Neural cell (in vitro differentiated cells): ENCODE data around the gene IREB2. TPM values are rescaled to one million over a fixed set of nuclear protein-coding genes. Genes with fewer than 3 reads are reported as not detected.

Experiments
- H2AFZ ChIP-seq: fragments of 200-600, 300-800 bp; sonication (generic), shearing (Covaris generic); 2 replicates; pipeline ENCODE4 v1.6.0; 2014; ENCODE audit warnings: low read depth, mild to moderate bottlenecking, antibody characterized with exemption, low read length, moderate library complexity
- H3F3A ChIP-seq: fragments of 200-600 bp; shearing (Covaris generic); 2 replicates; pipeline ENCODE4 v1.6.1; 2016; ENCODE audit warnings: mild to moderate bottlenecking, moderate library complexity, mixed read lengths, antibody characterized with exemption, low read length; ENCODE audit not compliant: insufficient read depth, poor library complexity, severe bottlenecking
- H3K27ac ChIP-seq: fragments of 200-600, 300-800 bp; sonication (generic), shearing (Covaris generic); 2 replicates; pipeline ENCODE4 v1.5.1; 2014; ENCODE audit warnings: mild to moderate bottlenecking, low read length, moderate library complexity
- H3K27me3 ChIP-seq: fragments of 300-800, 200-600 bp; sonication (generic), shearing (Covaris generic); 2 replicates; pipeline ENCODE4 v1.6.0; 2014; ENCODE audit warnings: mild to moderate bottlenecking, low read depth, low read length, moderate library complexity; ENCODE audit not compliant: insufficient read depth
- H3K36me3 ChIP-seq: fragments of 300-800, 200-600 bp; sonication (generic), shearing (Covaris generic); 2 replicates; pipeline ENCODE4 v1.5.1; 2014; ENCODE audit warnings: mild to moderate bottlenecking, antibody characterized with exemption, low read length, moderate library complexity; ENCODE audit not compliant: insufficient read depth
- H3K4me2 ChIP-seq: fragments of 300-800, 200-600 bp; sonication (generic), shearing (Covaris generic); 2 replicates; pipeline ENCODE4 v1.6.0; 2014; ENCODE audit warnings: mild to moderate bottlenecking, low read length
- H3K4me3 ChIP-seq: fragments of 300-800, 200-600 bp; sonication (generic), shearing (Covaris generic); 2 replicates; pipeline ENCODE4 v1.5.1; 2014; ENCODE audit warnings: mild to moderate bottlenecking, low read length, moderate library complexity
- H3K79me2 ChIP-seq: fragments of 200-600 bp; shearing (Covaris generic); replicated peaks from 2 replicates; pipeline ENCODE4 v1.6.0; 2014; ENCODE audit warnings: mild to moderate bottlenecking, low read length, moderate library complexity; ENCODE audit not compliant: insufficient read depth
- H3K9ac ChIP-seq: fragments of 300-800, 200-600 bp; sonication (generic), shearing (Covaris generic); 2 replicates; pipeline ENCODE4 v1.6.1; 2016; ENCODE audit warnings: mild to moderate bottlenecking, low read length, mixed read lengths
- H3K9me2 ChIP-seq: fragments of 200-600 bp; shearing (Covaris generic); 2 replicates; pipeline ENCODE4 v1.6.1; 2016; ENCODE audit warnings: mild to moderate bottlenecking, low read length, mixed read lengths; ENCODE audit not compliant: insufficient read depth
- H3K9me3 ChIP-seq: fragments of 200-600, 300-800 bp; sonication (generic), shearing (Covaris generic); 2 replicates; pipeline ENCODE4 v1.6.1; 2016; ENCODE audit warnings: mild to moderate bottlenecking, mixed run types, low read length, moderate library complexity, mixed read lengths
- H4K20me1 ChIP-seq: fragments of 200-600 bp; shearing (Covaris generic); 2 replicates; pipeline ENCODE4 v1.6.1; 2016; ENCODE audit warnings: mild to moderate bottlenecking, mixed run types; ENCODE audit not compliant: insufficient read depth
- EP300 ChIP-seq: fragments of 450-650 bp; conservative IDR thresholded peaks from 2 replicates; pipeline ENCODE4 v1.6.1; 2014; ENCODE audit warnings: antibody characterized with exemption, mild to moderate bottlenecking, moderate library complexity; ENCODE audit not compliant: poor library complexity, severe bottlenecking
- EZH2 ChIP-seq: fragments of 200-600, 300-800 bp; shearing (Covaris generic), sonication (generic); IDR thresholded peaks from 2 replicates; pipeline ENCODE4 v1.6.1; 2014; ENCODE audit warnings: antibody characterized with exemption, low read length, borderline replicate concordance, mild to moderate bottlenecking; ENCODE audit not compliant: insufficient read depth, poor library complexity, severe bottlenecking
- MXI1 ChIP-seq: fragments of 450-650 bp; conservative IDR thresholded peaks from 2 replicates; pipeline ENCODE4 v1.6.1; 2014; ENCODE audit warnings: antibody characterized with exemption, mild to moderate bottlenecking; ENCODE audit not compliant: poor library complexity, severe bottlenecking
- POLR2AphosphoS5 ChIP-seq: IDR thresholded peaks from 2 replicates; pipeline ENCODE4 v1.6.1; 2012
- RAD21 ChIP-seq: fragments of 450-650 bp; conservative IDR thresholded peaks from 2 replicates; pipeline ENCODE4 v1.6.1; 2014; ENCODE audit warnings: antibody characterized with exemption, mild to moderate bottlenecking, moderate library complexity
- SMC3 ChIP-seq: fragments of 450-650 bp; conservative IDR thresholded peaks from 2 replicates; pipeline ENCODE4 v1.6.1; 2014; ENCODE audit warnings: antibody characterized with exemption, mild to moderate bottlenecking, moderate library complexity; ENCODE audit not compliant: poor library complexity
- TAF1 ChIP-seq: IDR thresholded peaks from 2 replicates; pipeline ENCODE4 v1.6.1; 2012; ENCODE audit warnings: low read depth
- polyA plus RNA-seq: library from polyadenylated mRNA; depleted of rRNA; stranded (reverse); fragments of >200 nt; gene quantifications from 2 replicates; pipeline ENCODE4 v1.2.3, GENCODE V29; 2014
- TF ChIP-seq, protein P1 (sequence below): fragments of 450-650 bp; IDR thresholded peaks from 2 replicates; pipeline ENCODE4 v1.5.1; 2014; ENCODE audit warnings: antibody characterized with exemption, mild to moderate bottlenecking, moderate library complexity; ENCODE audit not compliant: poor library complexity, severe bottlenecking
- TF ChIP-seq, protein P2 (sequence below): IDR thresholded peaks from 2 replicates; pipeline ENCODE4 v1.6.1; 2012; ENCODE audit warnings: borderline replicate concordance

Gene IREB2
- polyA plus RNA-seq, 1 donor from 2014 or later = 45.5 TPM

DNA sequence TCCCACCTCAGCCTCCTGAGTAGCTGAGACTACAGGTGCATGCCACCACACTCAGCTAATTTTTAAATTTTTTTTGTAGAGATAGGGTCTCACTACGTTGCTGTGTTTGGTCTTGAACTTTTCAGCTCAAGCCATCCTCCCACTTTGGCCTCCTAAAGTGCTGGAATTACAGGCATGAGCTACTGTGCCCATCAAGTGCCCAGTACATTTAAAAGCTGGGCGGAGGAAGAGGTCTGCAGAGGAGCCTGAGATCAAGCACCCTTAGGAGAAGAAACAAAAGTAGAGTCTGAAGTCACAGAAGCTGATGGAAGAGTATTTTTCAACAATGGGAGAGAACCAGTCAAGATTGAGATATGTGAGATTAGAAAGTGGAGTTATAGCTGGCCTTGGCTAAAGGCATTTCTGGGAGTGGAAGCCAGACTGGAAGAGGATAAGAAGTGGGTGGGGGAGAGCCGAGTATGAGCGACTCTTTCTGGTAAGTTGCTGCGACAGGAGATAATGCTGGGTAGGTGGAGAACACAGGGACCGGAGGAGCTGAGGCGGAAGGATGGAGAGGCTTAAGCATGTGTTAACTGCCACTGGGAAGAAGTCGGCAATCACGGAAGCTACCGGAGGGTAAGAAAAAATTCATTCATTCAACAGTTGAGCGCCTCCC is 782 bp upstream of the IREB2 start:
- Histone ChIP-seq H4K20me1 (no peaks in the 10 kb centered on the region), H3K79me2 (peaks cover 37% of the 10 kb centered on the region), H3K9me2 (no peaks in the 10 kb centered on the region), H3K4me3 (peak overlapping the region; percentile 98), H3K27me3 (no peaks in the 10 kb centered on the region), H3K9ac (peak overlapping the region; percentile 63), H3K9me3 (no peaks in the 10 kb centered on the region), H3F3A (peaks cover 4% of the 10 kb centered on the region), H2AFZ (peak overlapping the region; percentile 92), H3K27ac (peak overlapping the region; percentile 72), H3K36me3 (no peaks in the 10 kb centered on the region), H3K4me2 (peak overlapping the region; percentile 96)
- peak; percentile 56 for TF ChIP-seq SMC3
- TF ChIP-seq TAF1 = no peak
- no peak for TF ChIP-seq MXI1

DNA sequence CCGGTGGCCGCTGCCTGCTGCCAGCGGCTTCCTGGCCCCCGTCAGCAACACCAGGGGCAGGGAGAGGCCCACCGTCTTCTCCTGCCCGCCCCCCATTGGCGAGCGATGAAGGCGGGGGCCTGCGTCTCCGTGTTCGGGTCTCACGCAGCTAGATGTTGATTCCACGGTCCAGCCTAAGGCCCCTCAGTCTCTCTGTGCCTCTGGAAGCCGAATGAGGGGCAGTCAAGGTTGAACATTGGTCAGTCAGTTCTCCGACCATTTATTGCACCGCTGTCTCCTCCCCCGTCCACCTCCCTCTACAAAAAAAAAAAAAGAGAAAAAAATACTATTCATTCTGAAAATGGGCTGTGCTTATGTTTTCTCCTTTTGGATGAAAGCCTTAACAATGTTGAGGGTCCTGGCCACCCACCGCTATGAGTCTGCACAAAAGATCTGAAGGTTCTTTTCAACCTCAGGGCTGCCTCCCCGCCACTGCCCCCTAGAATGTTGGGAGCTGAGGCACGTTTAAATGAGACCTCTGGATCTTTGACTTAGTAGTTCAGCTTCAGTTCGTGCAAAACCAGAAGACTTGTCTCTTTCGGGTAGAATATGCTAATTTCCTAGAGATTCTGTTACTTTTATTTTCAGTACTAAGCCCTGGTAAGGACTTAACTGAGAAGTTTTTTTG is 736 bp downstream of the IREB2 start:
- H3F3A ChIP-seq = peaks cover 4% of the 10 kb centered on the region
- H3K9me3 ChIP-seq = no peaks in the 10 kb centered on the region
- H3K4me2 ChIP-seq = peak overlapping the region; percentile 94
- peaks cover 52% of the 10 kb centered on the region for H3K79me2 ChIP-seq
- TF ChIP-seq, protein P1, sequence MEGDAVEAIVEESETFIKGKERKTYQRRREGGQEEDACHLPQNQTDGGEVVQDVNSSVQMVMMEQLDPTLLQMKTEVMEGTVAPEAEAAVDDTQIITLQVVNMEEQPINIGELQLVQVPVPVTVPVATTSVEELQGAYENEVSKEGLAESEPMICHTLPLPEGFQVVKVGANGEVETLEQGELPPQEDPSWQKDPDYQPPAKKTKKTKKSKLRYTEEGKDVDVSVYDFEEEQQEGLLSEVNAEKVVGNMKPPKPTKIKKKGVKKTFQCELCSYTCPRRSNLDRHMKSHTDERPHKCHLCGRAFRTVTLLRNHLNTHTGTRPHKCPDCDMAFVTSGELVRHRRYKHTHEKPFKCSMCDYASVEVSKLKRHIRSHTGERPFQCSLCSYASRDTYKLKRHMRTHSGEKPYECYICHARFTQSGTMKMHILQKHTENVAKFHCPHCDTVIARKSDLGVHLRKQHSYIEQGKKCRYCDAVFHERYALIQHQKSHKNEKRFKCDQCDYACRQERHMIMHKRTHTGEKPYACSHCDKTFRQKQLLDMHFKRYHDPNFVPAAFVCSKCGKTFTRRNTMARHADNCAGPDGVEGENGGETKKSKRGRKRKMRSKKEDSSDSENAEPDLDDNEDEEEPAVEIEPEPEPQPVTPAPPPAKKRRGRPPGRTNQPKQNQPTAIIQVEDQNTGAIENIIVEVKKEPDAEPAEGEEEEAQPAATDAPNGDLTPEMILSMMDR = peak; percentile 48
- no peak for TF ChIP-seq RAD21
- TF ChIP-seq POLR2AphosphoS5 = peak; percentile 41
- peak overlapping the region; percentile 98 for H3K4me3 ChIP-seq
- H3K27me3 ChIP-seq = no peaks in the 10 kb centered on the region
- peak overlapping the region; percentile 99 for H2AFZ ChIP-seq
- H3K9ac ChIP-seq = peak overlapping the region; percentile 100
- peaks cover 3% of the 10 kb centered on the region for H4K20me1 ChIP-seq
- H3K9me2 ChIP-seq = no peaks in the 10 kb centered on the region
- peak overlapping the region; percentile 97 for H3K27ac ChIP-seq
- H3K36me3 ChIP-seq = no peaks in the 10 kb centered on the region

DNA sequence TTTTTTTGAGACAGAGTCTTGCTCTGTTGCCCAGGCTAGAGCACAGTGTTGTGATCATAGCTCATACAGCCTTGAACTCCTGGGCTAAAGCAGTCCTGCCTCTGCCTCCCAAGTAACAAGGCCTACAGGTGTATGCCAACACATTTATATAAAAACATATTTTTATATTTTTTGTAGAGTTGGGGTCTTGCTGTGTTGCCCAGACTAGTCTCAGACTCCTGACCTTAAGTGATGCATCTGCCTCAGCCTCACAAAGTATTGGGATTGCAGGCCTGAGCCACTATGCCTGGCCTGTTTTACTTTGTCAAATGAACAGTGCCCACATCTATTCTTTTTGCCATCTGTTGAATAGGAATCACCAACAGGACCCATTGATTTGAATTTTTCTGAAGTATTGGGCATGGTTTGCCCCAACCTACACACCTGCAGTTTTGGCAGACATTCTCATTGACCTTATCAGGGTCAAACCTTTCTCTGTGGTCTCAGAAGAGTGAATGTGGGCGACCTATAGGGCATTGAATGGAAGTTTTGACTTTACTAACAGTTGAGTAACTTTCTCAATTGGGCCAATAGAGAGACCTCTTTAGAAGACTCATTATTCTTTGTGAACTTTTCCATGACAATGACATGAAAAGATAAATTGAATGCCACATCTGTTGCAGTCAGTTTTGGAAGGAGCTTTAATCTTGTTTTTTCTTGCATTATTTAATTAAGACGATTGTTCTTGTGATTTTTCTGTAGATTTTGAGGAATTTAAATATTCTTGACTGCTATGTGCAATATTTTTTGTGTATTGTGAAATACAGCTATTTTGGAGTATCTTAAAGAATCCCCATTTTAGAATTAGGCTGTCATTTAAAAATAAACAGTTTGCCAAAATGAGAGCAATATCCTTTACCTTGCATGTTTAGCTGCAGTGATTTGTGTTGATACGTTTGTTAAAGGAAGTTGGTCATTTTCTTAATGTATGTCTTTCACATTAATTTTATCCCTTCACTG is 2.7 kb downstream of the IREB2 start:
- Histone ChIP-seq H3K27me3 (no peaks in the 10 kb centered on the region), H2AFZ (no peak overlapping the region), H3K27ac (no peak overlapping the region), H3K4me2 (peak overlapping the region; percentile 37), H4K20me1 (peaks cover 3% of the 10 kb centered on the region), H3F3A (peaks cover 4% of the 10 kb centered on the region), H3K79me2 (peaks cover 68% of the 10 kb centered on the region), H3K36me3 (no peaks in the 10 kb centered on the region), H3K9ac (no peak overlapping the region), H3K4me3 (peak overlapping the region; percentile 33), H3K9me3 (no peaks in the 10 kb centered on the region), H3K9me2 (no peaks in the 10 kb centered on the region)
- TF ChIP-seq POLR2AphosphoS5 = no peak
- TF ChIP-seq, protein P2, sequence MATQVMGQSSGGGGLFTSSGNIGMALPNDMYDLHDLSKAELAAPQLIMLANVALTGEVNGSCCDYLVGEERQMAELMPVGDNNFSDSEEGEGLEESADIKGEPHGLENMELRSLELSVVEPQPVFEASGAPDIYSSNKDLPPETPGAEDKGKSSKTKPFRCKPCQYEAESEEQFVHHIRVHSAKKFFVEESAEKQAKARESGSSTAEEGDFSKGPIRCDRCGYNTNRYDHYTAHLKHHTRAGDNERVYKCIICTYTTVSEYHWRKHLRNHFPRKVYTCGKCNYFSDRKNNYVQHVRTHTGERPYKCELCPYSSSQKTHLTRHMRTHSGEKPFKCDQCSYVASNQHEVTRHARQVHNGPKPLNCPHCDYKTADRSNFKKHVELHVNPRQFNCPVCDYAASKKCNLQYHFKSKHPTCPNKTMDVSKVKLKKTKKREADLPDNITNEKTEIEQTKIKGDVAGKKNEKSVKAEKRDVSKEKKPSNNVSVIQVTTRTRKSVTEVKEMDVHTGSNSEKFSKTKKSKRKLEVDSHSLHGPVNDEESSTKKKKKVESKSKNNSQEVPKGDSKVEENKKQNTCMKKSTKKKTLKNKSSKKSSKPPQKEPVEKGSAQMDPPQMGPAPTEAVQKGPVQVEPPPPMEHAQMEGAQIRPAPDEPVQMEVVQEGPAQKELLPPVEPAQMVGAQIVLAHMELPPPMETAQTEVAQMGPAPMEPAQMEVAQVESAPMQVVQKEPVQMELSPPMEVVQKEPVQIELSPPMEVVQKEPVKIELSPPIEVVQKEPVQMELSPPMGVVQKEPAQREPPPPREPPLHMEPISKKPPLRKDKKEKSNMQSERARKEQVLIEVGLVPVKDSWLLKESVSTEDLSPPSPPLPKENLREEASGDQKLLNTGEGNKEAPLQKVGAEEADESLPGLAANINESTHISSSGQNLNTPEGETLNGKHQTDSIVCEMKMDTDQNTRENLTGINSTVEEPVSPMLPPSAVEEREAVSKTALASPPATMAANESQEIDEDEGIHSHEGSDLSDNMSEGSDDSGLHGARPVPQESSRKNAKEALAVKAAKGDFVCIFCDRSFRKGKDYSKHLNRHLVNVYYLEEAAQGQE = no peak
- no peak for TF ChIP-seq EP300
- no peak for TF ChIP-seq MXI1
- no peak for TF ChIP-seq SMC3
- TF ChIP-seq, protein P1 = no peak
- TF ChIP-seq RAD21 = no peak
- no peak for TF ChIP-seq EZH2
- no peak for TF ChIP-seq TAF1
